ENCODE measurements around the gene DCDC2.

GRCh38 chr6:24195836-24196597, 161.8 kb downstream of the DCDC2 start:
- no peak for TF ChIP-seq CTCF (IDR thresholded peaks at IDR 0.05; ENCODE audit: insufficient read depth, low read depth, low read length)
- no peak for TF ChIP-seq EZH2 (IDR thresholded peaks at IDR 0.05; ENCODE audit: insufficient read depth, low read length)
